Fibroblast of pulmonary artery (primary cell): Measurements from ENCODE around the gene P2RX4.
A peak's percentile ranks its signal among the peaks of the same experiment; 100 is the strongest.

Experiments
- DNase-seq: peaks from one replicate; pipeline ENCODE4 v3.0.0-alpha.2; 2010; ENCODE audit warnings: low read depth
- H3K4me3 ChIP-seq: replicated peaks from 2 replicates; pipeline ENCODE4 v1.5.1; 2011; ENCODE audit warnings: low read depth, mild to moderate bottlenecking, control low read depth, low read length, moderate library complexity
- CTCF ChIP-seq: IDR thresholded peaks from 2 replicates; pipeline ENCODE4 v1.5.1; 2011; ENCODE audit warnings: mild to moderate bottlenecking, control low read depth, low read length, inconsistent platforms; ENCODE audit errors: missing control alignments

Gene P2RX4

GRCh38 chr12:121241156-121241970, 31.4 kb downstream of the P2RX4 start:
- peak; percentile 3 for DNase-seq
- no peak for TF ChIP-seq CTCF
- H3K4me3 ChIP-seq, result no peak overlapping the region

- DNase-seq, result no peak
- TF ChIP-seq CTCF, result no peak
- no peak overlapping the region for H3K4me3 ChIP-seq
Measured at GRCh38 chr12:121245031-121245430, 35.1 kb downstream of the P2RX4 start.

- no peak for DNase-seq
- TF ChIP-seq CTCF, result no peak
- H3K4me3 ChIP-seq, result no peak overlapping the region
Measured at GRCh38 chr12:121245951-121246350, 36.0 kb downstream of the P2RX4 start.

- TF ChIP-seq CTCF, result no peak
- DNase-seq, result no peak
- H3K4me3 ChIP-seq, result no peak overlapping the region
Measured at GRCh38 chr12:121246893-121247557, 37.1 kb downstream of the P2RX4 start.

- DNase-seq, result no peak
- no peak for TF ChIP-seq CTCF
- no peak overlapping the region for H3K4me3 ChIP-seq
Measured at GRCh38 chr12:121248622-121249021, 38.7 kb downstream of the P2RX4 start.

GRCh38 chr12:121250359-121250758, 40.4 kb downstream of the P2RX4 start:
- no peak overlapping the region for H3K4me3 ChIP-seq
- DNase-seq, result no peak
- TF ChIP-seq CTCF, result no peak
